Loucy (cell line): Measurements from ENCODE around the gene GPX8.

Source experiments
- H2AFZ ChIP-seq: fragments of 200-600 bp; sonication (generic); 2 replicates; pipeline ENCODE4 v1.6.0; 2016; ENCODE audit warnings: antibody characterized with exemption, mild to moderate bottlenecking, low read length, moderate library complexity
- H3F3A ChIP-seq: fragments of 200-600 bp; 2 replicates; pipeline ENCODE4 v1.6.0; 2016; ENCODE audit warnings: antibody characterized with exemption, low read depth, mild to moderate bottlenecking
- H3K27me3 ChIP-seq: fragments of 200-600 bp; sonication (generic); 2 replicates; pipeline ENCODE4 v1.6.1; 2014; ENCODE audit warnings: low read length, mild to moderate bottlenecking; ENCODE audit not compliant: insufficient read depth, poor library complexity, severe bottlenecking
- H3K36me3 ChIP-seq: fragments of 200-600 bp; sonication (generic); 2 replicates; pipeline ENCODE4 v1.6.1; 2016; ENCODE audit warnings: low read length; ENCODE audit not compliant: insufficient read depth
- H3K4me1 ChIP-seq: fragments of 200-600 bp; sonication (generic); 2 replicates; pipeline ENCODE4 v1.5.1; 2014; ENCODE audit warnings: low read length, mild to moderate bottlenecking; ENCODE audit not compliant: insufficient read depth, poor library complexity, severe bottlenecking
- H3K4me2 ChIP-seq: fragments of 200-600 bp; sonication (generic); 2 replicates; pipeline ENCODE4 v1.6.0; 2014; ENCODE audit warnings: antibody characterized with exemption, low read length, low read depth, mild to moderate bottlenecking; ENCODE audit not compliant: poor library complexity, severe bottlenecking
- H3K4me3 ChIP-seq: fragments of 200-600 bp; sonication (generic); 2 replicates; pipeline ENCODE4 v1.5.1; 2014; ENCODE audit warnings: low read length, mild to moderate bottlenecking, mixed read lengths; ENCODE audit not compliant: poor library complexity, severe bottlenecking
- H3K79me2 ChIP-seq: fragments of 200-600 bp; sonication (generic); 2 replicates; pipeline ENCODE4 v1.6.1; 2014; ENCODE audit warnings: low read length; ENCODE audit not compliant: insufficient read depth
- H3K9ac ChIP-seq: fragments of 200-600 bp; sonication (generic); 2 replicates; pipeline ENCODE4 v1.6.0; 2014; ENCODE audit warnings: mild to moderate bottlenecking, low read depth, low read length, moderate library complexity; ENCODE audit not compliant: poor library complexity, severe bottlenecking
- H3K9me2 ChIP-seq: fragments of 200-600 bp; sonication (generic); replicated peaks from 2 replicates; pipeline ENCODE4 v1.6.1; 2016; ENCODE audit warnings: low read depth, low read length, mixed read lengths
- H3K9me3 ChIP-seq: fragments of 200-600 bp; sonication (generic); 2 replicates; pipeline ENCODE4 v1.6.1; 2014; ENCODE audit warnings: mild to moderate bottlenecking, antibody characterized with exemption, low read length, low read depth; ENCODE audit not compliant: insufficient read depth
- H4K20me1 ChIP-seq: fragments of 200-600 bp; sonication (generic); 2 replicates; pipeline ENCODE4 v1.6.0; 2014; ENCODE audit warnings: antibody characterized with exemption, low read length, mild to moderate bottlenecking; ENCODE audit not compliant: insufficient read depth, poor library complexity, severe bottlenecking
- CTCF ChIP-seq: fragments of 200-600 bp; sonication (generic); conservative IDR thresholded peaks from 2 replicates; pipeline ENCODE4 v1.5.1; 2014; ENCODE audit warnings: mild to moderate bottlenecking, antibody characterized with exemption, low read length
- EZH2phosphoT487 ChIP-seq: fragments of 200-600 bp; IDR thresholded peaks from 2 replicates; pipeline ENCODE4 v1.6.1; 2018; ENCODE audit warnings: antibody characterized with exemption, mild to moderate bottlenecking, moderate library complexity, borderline replicate concordance

Gene GPX8

GRCh38 chr5:55143624-55144023 is 16.3 kb upstream of the GPX8 start:
- H3K27me3 ChIP-seq: no peaks in the 10 kb centered on the region
- no peaks in the 10 kb centered on the region for H3F3A ChIP-seq
- no peaks in the 10 kb centered on the region for H3K9me3 ChIP-seq
- H3K4me2 ChIP-seq: no peak overlapping the region
- TF ChIP-seq CTCF (no peak), EZH2phosphoT487 (no peak)
- no peak overlapping the region for H2AFZ ChIP-seq
- H3K36me3 ChIP-seq: no peaks in the 10 kb centered on the region
- H3K79me2 ChIP-seq: no peaks in the 10 kb centered on the region
- H4K20me1 ChIP-seq: no peaks in the 10 kb centered on the region
- no peaks in the 10 kb centered on the region for H3K9me2 ChIP-seq
- H3K4me1 ChIP-seq: peaks cover 21% of the 10 kb centered on the region
- no peak overlapping the region for H3K9ac ChIP-seq
- no peak overlapping the region for H3K4me3 ChIP-seq

GRCh38 chr5:55146080-55146479 is 13.9 kb upstream of the GPX8 start:
- H3K79me2 ChIP-seq: no peaks in the 10 kb centered on the region
- no peaks in the 10 kb centered on the region for H3K9me2 ChIP-seq
- no peaks in the 10 kb centered on the region for H3K36me3 ChIP-seq
- no peaks in the 10 kb centered on the region for H3K27me3 ChIP-seq
- H2AFZ ChIP-seq: peak overlapping the region; percentile 58
- H3K9ac ChIP-seq: no peak overlapping the region
- H4K20me1 ChIP-seq: no peaks in the 10 kb centered on the region
- peaks cover 19% of the 10 kb centered on the region for H3K4me1 ChIP-seq
- H3K4me2 ChIP-seq: peak overlapping the region; percentile 60
- H3K9me3 ChIP-seq: no peaks in the 10 kb centered on the region
- peak overlapping the region; percentile 33 for H3K4me3 ChIP-seq
- no peak for TF ChIP-seq EZH2phosphoT487
- H3F3A ChIP-seq: no peaks in the 10 kb centered on the region

- no peaks in the 10 kb centered on the region for H3K9me2 ChIP-seq
- H3K4me2 ChIP-seq: peak overlapping the region; percentile 60
- no peaks in the 10 kb centered on the region for H3K36me3 ChIP-seq
- H2AFZ ChIP-seq: peak overlapping the region; percentile 58
- no peaks in the 10 kb centered on the region for H3F3A ChIP-seq
- no peaks in the 10 kb centered on the region for H3K9me3 ChIP-seq
- peaks cover 19% of the 10 kb centered on the region for H3K4me1 ChIP-seq
- no peaks in the 10 kb centered on the region for H4K20me1 ChIP-seq
- no peaks in the 10 kb centered on the region for H3K27me3 ChIP-seq
- peak overlapping the region; percentile 33 for H3K4me3 ChIP-seq
- no peak overlapping the region for H3K9ac ChIP-seq
- H3K79me2 ChIP-seq: no peaks in the 10 kb centered on the region
- TF ChIP-seq CTCF (peak; percentile 98), EZH2phosphoT487 (no peak)
Observed at GRCh38 chr5:55146543-55147151, 13.3 kb upstream of the GPX8 start.

GRCh38 chr5:55149308-55149795 is 10.6 kb upstream of the GPX8 start:
- Histone ChIP-seq H3K9ac (no peak overlapping the region), H3K4me3 (no peak overlapping the region), H3K4me2 (no peak overlapping the region), H3K36me3 (no peaks in the 10 kb centered on the region), H2AFZ (no peak overlapping the region), H3F3A (no peaks in the 10 kb centered on the region), H3K4me1 (peaks cover 12% of the 10 kb centered on the region), H3K9me3 (no peaks in the 10 kb centered on the region), H3K9me2 (no peaks in the 10 kb centered on the region), H4K20me1 (no peaks in the 10 kb centered on the region), H3K27me3 (no peaks in the 10 kb centered on the region), H3K79me2 (no peaks in the 10 kb centered on the region)
- TF ChIP-seq EZH2phosphoT487 (no peak), CTCF (no peak)
